Ascending aorta (tissue), 2 donors: ENCODE results near the gene LDLRAP1. TPM values are rescaled to one million over a fixed set of nuclear protein-coding genes. Genes with fewer than 3 reads are reported as not detected.

Experiments used
- DNase-seq, 2 donors: peaks; one replicate each; pipeline ENCODE4 v3.0.0-alpha.2; 2019; ENCODE audit warnings: low spot score in 2 of 2
- H3K27ac ChIP-seq, 2 donors: fragments of 200-600 bp; sonication (generic); one replicate each; pipeline ENCODE4 v1.5.1; 2016 to 2017; ENCODE audit warnings: mild to moderate bottlenecking in 1 of 2
- H3K27me3 ChIP-seq: fragments of 200-600 bp; sonication (generic); one replicate; pipeline ENCODE4 v1.5.1; 2017
- H3K36me3 ChIP-seq, 2 donors: fragments of 200-600 bp; sonication (generic); one replicate each; pipeline ENCODE4 v1.5.1; 2016
- H3K4me1 ChIP-seq, 2 donors: fragments of 200-600 bp; sonication (generic); one replicate each; pipeline ENCODE4 v1.5.1; 2016 to 2017; ENCODE audit warnings: mild to moderate bottlenecking in 1 of 2
- H3K4me3 ChIP-seq, 2 donors: fragments of 200-600 bp; sonication (generic); one replicate each; pipeline ENCODE4 v1.5.1; 2016 to 2017; ENCODE audit warnings: mild to moderate bottlenecking in 1 of 2
- H3K9me3 ChIP-seq, 2 donors: fragments of 200-600 bp; sonication (generic); one replicate each; pipeline ENCODE4 v1.5.1; 2016
- CTCF ChIP-seq, 3 experiments: fragments of 200-600 bp in 2 of 3; fragments of 450-650 bp in 1 of 3; sonication (generic) in 2 of 3; IDR thresholded peaks; one replicate each; pipeline ENCODE4 v1.5.1; 2016 to 2019; ENCODE audit warnings: antibody characterized with exemption in 3 of 3, mild to moderate bottlenecking in 1 of 3, moderate library complexity in 1 of 3
- intact Hi-C: fragments of 100-400 bp; cut with DNase I; formaldehyde crosslinking; loops from one replicate; pipeline ENCODE4 v1.15.1; 2023
- total RNA-seq: library from RNA; depleted of rRNA; stranded (reverse); fragments of >200 nt; gene quantifications from one replicate; pipeline ENCODE4 v1.1.0, GENCODE V29; 2016

Gene LDLRAP1
- total RNA-seq, 1 donor from 2014 or later, result 75.4 TPM

GRCh38 chr1:25536124-25536523 lies 7.3 kb upstream of the LDLRAP1 start:
- H3K27me3 ChIP-seq, result no peaks in the 10 kb centered on the region

GRCh38 chr1:25537153-25537831 lies 6.1 kb upstream of the LDLRAP1 start:
- H3K27ac ChIP-seq, result no peak overlapping the region
- TF ChIP-seq CTCF (IDR thresholded peaks at IDR 0.05), result no peak
- H3K27me3 ChIP-seq, result no peaks in the 10 kb centered on the region
- no peak overlapping the region for H3K4me3 ChIP-seq
- intact Hi-C loops, result no loop called here
- no peaks in the 10 kb centered on the region for H3K9me3 ChIP-seq
- peaks cover 0 to 3% of the 10 kb centered on the region in 2 donors for H3K4me1 ChIP-seq
- no peaks in the 10 kb centered on the region for H3K36me3 ChIP-seq
- DNase-seq, result no peak

More at GRCh38 chr1:25536124-25536523, 7.3 kb upstream of the LDLRAP1 start:
- intact Hi-C loops, result no loop called here
- Histone ChIP-seq H3K4me3 (no peak overlapping the region), H3K36me3 (no peaks in the 10 kb centered on the region), H3K4me1 (peaks cover 0 to 3% of the 10 kb centered on the region in 2 donors), H3K27ac (no peak overlapping the region), H3K9me3 (no peaks in the 10 kb centered on the region)
- no peak for DNase-seq
- TF ChIP-seq CTCF (IDR thresholded peaks at IDR 0.05), result no peak

DNA sequence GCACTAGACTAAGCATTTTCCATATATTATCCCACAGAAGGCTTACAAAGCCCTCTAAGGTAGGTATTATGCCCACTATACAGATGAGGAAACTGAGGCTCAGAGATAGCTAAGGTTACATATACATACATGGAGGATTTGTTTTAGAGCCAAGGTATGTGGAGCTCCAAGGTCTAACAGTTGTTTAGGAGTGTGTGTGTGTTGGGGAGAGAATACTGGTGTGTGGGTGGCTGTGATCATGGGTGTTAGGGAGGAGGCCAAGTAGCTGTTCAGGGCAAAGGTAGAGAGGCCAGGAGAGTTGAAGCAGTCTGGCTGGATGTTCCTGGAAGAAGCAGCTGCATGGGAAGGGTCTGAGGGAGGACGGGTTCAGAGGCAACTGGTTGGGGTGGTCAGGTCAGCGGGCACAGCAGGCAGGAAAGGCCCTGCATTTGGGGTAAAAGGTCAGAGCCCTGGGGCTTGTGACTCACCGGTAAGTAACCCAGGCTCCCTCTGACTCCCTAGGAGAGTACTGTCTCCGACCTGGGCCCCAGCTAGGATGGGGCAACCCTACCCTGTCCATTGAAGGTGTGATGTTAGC lies 5.1 kb upstream of the LDLRAP1 start:
- no peak for TF ChIP-seq CTCF (IDR thresholded peaks at IDR 0.05)
- Histone ChIP-seq H3K27ac (no peak overlapping the region), H3K4me3 (no peak overlapping the region), H3K4me1 (peaks cover 2 to 3% of the 10 kb centered on the region in 2 donors), H3K9me3 (no peaks in the 10 kb centered on the region), H3K27me3 (no peaks in the 10 kb centered on the region), H3K36me3 (no peaks in the 10 kb centered on the region)
- DNase-seq, result no peak
- intact Hi-C loops, result no loop called here

- H3K4me1 ChIP-seq, result peaks cover 9 to 14% of the 10 kb centered on the region in 2 donors
- no peak for DNase-seq
- no peak overlapping the region for H3K27ac ChIP-seq
- no peaks in the 10 kb centered on the region for H3K9me3 ChIP-seq
- H3K4me3 ChIP-seq, result no peak overlapping the region
- intact Hi-C loops, result loop anchor here (5.0 to 10.0 kb wide), 3 partner anchors 156 to 296 kb away; partner anchors contain the start of gene RSRP1
- H3K36me3 ChIP-seq, result no peaks in the 10 kb centered on the region
- no peaks in the 10 kb centered on the region for H3K27me3 ChIP-seq
- TF ChIP-seq CTCF (IDR thresholded peaks at IDR 0.05), result no peak
Observed at GRCh38 chr1:25540750-25541342, 2.6 kb upstream of the LDLRAP1 start.

GRCh38 chr1:25541425-25541824 lies 2.0 kb upstream of the LDLRAP1 start:
- Histone ChIP-seq H3K36me3 (no peaks in the 10 kb centered on the region), H3K27ac (no peak overlapping the region), H3K9me3 (no peaks in the 10 kb centered on the region), H3K4me1 (peaks cover 9 to 19% of the 10 kb centered on the region in 2 donors), H3K27me3 (no peaks in the 10 kb centered on the region), H3K4me3 (no peak overlapping the region)
- intact Hi-C loops, result loop anchor here (5.0 to 10.0 kb wide), 3 partner anchors 156 to 297 kb away; partner anchors contain the start of gene RSRP1
- no peak for DNase-seq
- TF ChIP-seq CTCF (IDR thresholded peaks at IDR 0.05), result no peak
